Activated gamma-delta T cell (primary cell): Measurements from ENCODE around the gene HSD11B2.

Experiments
- DNase-seq: peaks from one replicate; lab custom pipeline; 2025; lab: John Stamatoyannopoulos, UW

The HSD11B2 gene

DNA sequence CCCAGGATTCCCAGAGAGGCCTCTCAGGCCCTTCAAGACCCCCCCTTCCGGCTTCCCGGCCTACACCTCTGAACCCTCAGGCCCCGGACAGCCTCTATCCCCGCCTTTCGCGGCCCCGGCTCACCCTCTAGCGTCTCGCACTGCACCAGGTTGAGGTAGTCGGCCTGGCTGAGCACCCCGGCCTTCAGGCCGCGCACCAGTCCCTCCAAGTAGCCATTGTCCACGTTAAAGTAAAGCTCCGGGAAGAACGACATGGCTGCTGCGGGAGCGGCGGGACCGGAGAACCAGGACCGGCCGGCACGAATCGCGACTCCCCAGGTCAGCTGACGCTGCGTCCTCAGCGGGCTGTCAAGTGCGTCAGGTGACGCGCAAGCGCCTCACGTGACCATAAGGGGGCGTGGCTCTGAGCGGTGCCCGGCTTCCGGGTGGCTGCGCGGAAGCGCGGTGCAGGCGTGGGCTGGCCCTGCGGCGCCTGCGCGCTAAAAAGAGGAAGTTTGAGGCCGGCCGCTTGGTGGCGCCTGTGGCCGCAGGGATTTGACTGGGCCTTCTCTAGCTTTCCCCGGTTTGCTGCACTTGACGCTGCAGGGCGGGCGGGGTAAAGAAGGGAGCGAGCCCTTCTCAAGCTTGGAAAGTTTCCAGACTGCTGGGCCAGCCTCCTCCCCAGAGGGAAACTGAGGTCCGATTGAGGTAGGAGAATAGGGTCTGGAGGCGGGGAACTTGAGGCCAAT is 50.1 kb downstream of the HSD11B2 start, which contains the start of gene ATP6V0D1:
TSS of gene ATP6V0D1 (minus strand) at position 325 of the 728 bp plus-strand sequence. CDS start at position 254, 71 bp downstream.
- peak; percentile 96 for DNase-seq

GRCh38 chr16:67481561-67482232 is 50.8 kb downstream of the HSD11B2 start:
- no peak for DNase-seq

GRCh38 chr16:67482233-67482924 is 51.5 kb downstream of the HSD11B2 start:
- no peak for DNase-seq

DNA sequence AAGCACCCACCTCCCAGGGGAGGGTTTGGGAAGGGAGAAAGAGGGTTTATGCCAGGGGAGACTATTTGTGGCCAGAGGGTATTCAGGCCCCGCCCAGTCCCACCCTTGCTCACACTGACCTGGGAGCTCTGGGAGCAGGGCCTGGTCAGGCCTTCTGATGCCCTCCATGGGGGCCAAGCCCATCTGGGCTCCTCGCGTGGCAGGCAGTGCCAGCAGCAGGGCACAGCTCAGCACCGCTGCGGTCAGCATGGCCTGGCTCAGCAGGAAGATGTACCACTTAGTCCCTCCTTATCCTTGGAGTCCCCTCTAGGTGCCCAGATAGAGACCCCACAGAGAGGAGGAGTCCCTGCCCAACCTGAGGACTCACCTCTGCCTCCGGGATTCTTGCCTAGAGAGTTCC is 52.2 kb downstream of the HSD11B2 start, which contains the start of gene AGRP:
TSS of gene AGRP (minus strand) at position 398 of the 400 bp plus-strand sequence. CDS start at position 249, 149 bp downstream.
- DNase-seq, result no peak

GRCh38 chr16:67483731-67484525 is 53.0 kb downstream of the HSD11B2 start:
- DNase-seq, result no peak

GRCh38 chr16:67486805-67487204 is 55.9 kb downstream of the HSD11B2 start:
- DNase-seq, result no peak
